HEK293T (cell line): ENCODE data around the gene HEYL.

Experiments
- ARNT ChIP-seq: fragments of 450-650 bp; IDR thresholded peaks from 2 replicates; pipeline ENCODE4 v1.6.1; 2017; ENCODE audit warnings: mild to moderate bottlenecking
- FOXA1 ChIP-seq: fragments of 450-650 bp; IDR thresholded peaks from 2 replicates; pipeline ENCODE4 v1.6.1; 2016; ENCODE audit warnings: mild to moderate bottlenecking
- FOXM1 ChIP-seq: fragments of 450-650 bp; IDR thresholded peaks from 2 replicates; pipeline ENCODE4 v1.6.1; 2017; ENCODE audit warnings: mild to moderate bottlenecking, borderline replicate concordance
- NFRKB ChIP-seq: fragments of 450-650 bp; IDR thresholded peaks from 2 replicates; pipeline ENCODE4 v1.6.1; 2016; ENCODE audit warnings: mild to moderate bottlenecking, moderate library complexity
- SP1 ChIP-seq: fragments of 450-650 bp; IDR thresholded peaks from 2 replicates; pipeline ENCODE4 v1.6.1; 2017
- SUZ12 ChIP-seq: fragments of 450-650 bp; IDR thresholded peaks from 2 replicates; pipeline ENCODE4 v1.6.1; 2016; ENCODE audit warnings: mild to moderate bottlenecking

DNA sequence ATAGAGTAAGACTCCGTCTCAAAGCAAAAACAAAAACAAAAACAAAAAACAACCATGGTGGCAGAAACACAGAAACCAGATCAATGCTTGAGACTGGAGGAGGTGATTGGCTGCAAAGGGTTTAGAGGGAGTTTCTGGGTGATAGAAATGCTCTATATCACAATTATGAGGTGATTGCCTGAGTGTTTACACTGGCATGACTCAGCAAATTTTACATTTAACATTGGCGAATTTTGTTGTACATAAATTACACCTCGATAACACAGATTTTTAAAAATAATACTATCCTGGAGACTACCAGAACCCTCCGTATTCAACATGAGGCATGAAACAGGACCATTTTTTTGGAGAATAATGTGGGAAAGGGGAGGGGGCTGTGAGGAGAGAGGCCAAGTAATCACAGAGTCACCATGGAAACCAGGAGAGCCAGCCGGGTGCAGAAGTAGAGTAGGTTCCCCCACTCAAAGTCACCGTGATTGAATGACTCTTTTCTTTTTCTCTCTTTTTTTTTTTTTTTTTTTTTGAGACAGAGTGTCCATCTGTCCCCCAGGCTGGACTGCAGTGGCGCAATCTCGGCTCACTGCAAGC, 24.3 kb downstream of the HEYL start:
- TF ChIP-seq NFRKB, result no peak
- TF ChIP-seq SP1, result no peak
- TF ChIP-seq FOXA1, result no peak
- TF ChIP-seq FOXM1, result no peak
- no peak for TF ChIP-seq SUZ12
- no peak for TF ChIP-seq ARNT
